ENCODE results near the gene JOSD1. TPM values are rescaled to one million over a fixed set of nuclear protein-coding genes. Genes with fewer than 3 reads are reported as not detected.

The JOSD1 gene
- total and polyA plus RNA-seq, 2 donors (not counting 1 experiment from before 2014, with no cell fraction given) = 40.5 to 59.1 TPM

- Histone ChIP-seq H3K27ac (ENCODE audit: insufficient read depth, low read length) (peak within 1 kb of the TSS; percentile 61), H2AFZ (ENCODE audit: low read length) (peak within 1 kb of the TSS; percentile 93), H3K9ac (ENCODE audit: insufficient read depth, low read length) (peak within 1 kb of the TSS; percentile 84), H3K36me3 (ENCODE audit: control insufficient read depth, insufficient read depth, low read length) (peaks cover 16% of the 10 kb centered on the region), H3K9me3 (ENCODE audit: control insufficient read depth, insufficient read depth, low read depth, low read length) (no peaks in the 10 kb centered on the region), H3K4me3 (replicated peaks in 1 of 4; ENCODE audit: control extremely low read depth in 1 of 4, insufficient read depth in 1 of 4, low read depth in 3 of 4, low read length in 4 of 4) (peak within 1 kb of the TSS; percentile 81 to 97 (median 90)), H3K79me2 (ENCODE audit: control insufficient read depth, insufficient read depth, low read length) (peaks cover 12% of the 10 kb centered on the region), H3K4me1 (ENCODE audit: control insufficient read depth, extremely low read depth, insufficient read depth, low read length) (peaks cover 3% of the 10 kb centered on the region), H3K27me3 (ENCODE audit: control insufficient read depth, insufficient read depth, low read length) (no peaks in the 10 kb centered on the region), H3K4me2 (ENCODE audit: extremely low read depth, insufficient read depth, low read length) (peak within 1 kb of the TSS; percentile 83), H4K20me1 (ENCODE audit: control insufficient read depth, extremely low read depth, insufficient read depth, low read length) (no peaks in the 10 kb centered on the region)
- TF ChIP-seq CTCF (conservative IDR thresholded peaks at IDR 0.05 in 1 of 2, IDR thresholded peaks at IDR 0.05 in 1 of 2; ENCODE audit: low read depth in 1 of 2, low read length in 2 of 2) (peak; percentile 42 to 62), EZH2 (IDR thresholded peaks at IDR 0.05; ENCODE audit: low read length, missing control alignments) (no peak)
- peak; percentile 82 to 86 for DNase-seq (ENCODE audit: low read depth in 2 of 2)
Observed at GRCh38 chr22:38681582-38682335, 19.0 kb downstream of the JOSD1 start, which contains the start of gene TOMM22. TOMM22 (plus strand) TSS chr22:38681957; CDS start chr22:38681979, 22 bp downstream.

GRCh38 chr22:38675833-38676232 lies 24.9 kb downstream of the JOSD1 start:
- no peaks in the 10 kb centered on the region for H4K20me1 ChIP-seq (ENCODE audit: control insufficient read depth, extremely low read depth, insufficient read depth, low read length)
- no peaks in the 10 kb centered on the region for H3K27me3 ChIP-seq (ENCODE audit: control insufficient read depth, insufficient read depth, low read length)
- no peak for DNase-seq (ENCODE audit: low read depth in 2 of 2)
- H3K4me2 ChIP-seq (ENCODE audit: extremely low read depth, insufficient read depth, low read length) = no peak overlapping the region
- peaks cover 7% of the 10 kb centered on the region for H3K36me3 ChIP-seq (ENCODE audit: control insufficient read depth, insufficient read depth, low read length)
- H3K9ac ChIP-seq (ENCODE audit: insufficient read depth, low read length) = no peak overlapping the region
- H3K27ac ChIP-seq (ENCODE audit: insufficient read depth, low read length) = no peak overlapping the region
- no peak overlapping the region for H2AFZ ChIP-seq (ENCODE audit: low read length)
- H3K79me2 ChIP-seq (ENCODE audit: control insufficient read depth, insufficient read depth, low read length) = no peaks in the 10 kb centered on the region
- no peaks in the 10 kb centered on the region for H3K9me3 ChIP-seq (ENCODE audit: control insufficient read depth, insufficient read depth, low read depth, low read length)
- TF ChIP-seq EZH2 (IDR thresholded peaks at IDR 0.05; ENCODE audit: low read length, missing control alignments) = no peak
- no peak for TF ChIP-seq CTCF (conservative IDR thresholded peaks at IDR 0.05 in 1 of 2, IDR thresholded peaks at IDR 0.05 in 1 of 2; ENCODE audit: low read depth in 1 of 2, low read length in 2 of 2)
- no peaks in the 10 kb centered on the region for H3K4me1 ChIP-seq (ENCODE audit: control insufficient read depth, extremely low read depth, insufficient read depth, low read length)
- H3K4me3 ChIP-seq (replicated peaks in 1 of 4; ENCODE audit: control extremely low read depth in 1 of 4, insufficient read depth in 1 of 4, low read depth in 3 of 4, low read length in 4 of 4) = no peak overlapping the region

DNA sequence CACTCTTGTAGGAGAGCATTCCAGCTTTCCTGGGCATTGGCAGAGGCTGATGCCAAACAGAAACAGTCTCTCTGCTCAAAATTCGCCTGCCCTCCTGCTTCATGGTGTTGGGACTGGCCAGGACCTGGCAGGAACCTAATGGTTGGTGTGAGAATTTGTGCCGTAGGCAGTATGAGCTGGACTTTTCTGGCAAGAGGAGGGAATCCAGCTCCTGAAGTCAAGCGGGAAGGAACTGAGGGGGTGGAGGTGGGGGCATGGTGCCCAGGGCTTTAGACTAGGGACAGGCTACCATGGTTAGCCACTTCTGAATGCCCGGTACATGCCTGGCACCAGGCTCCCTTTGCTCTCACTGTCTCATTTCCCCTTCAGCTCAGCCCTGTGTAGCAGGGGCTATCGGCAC lies 25.9 kb downstream of the JOSD1 start:
- TF ChIP-seq EZH2 (IDR thresholded peaks at IDR 0.05; ENCODE audit: low read length, missing control alignments) (no peak), CTCF (conservative IDR thresholded peaks at IDR 0.05 in 1 of 2, IDR thresholded peaks at IDR 0.05 in 1 of 2; ENCODE audit: low read depth in 1 of 2, low read length in 2 of 2) (no peak)
- no peak overlapping the region for H2AFZ ChIP-seq (ENCODE audit: low read length)
- peaks cover 9% of the 10 kb centered on the region for H3K36me3 ChIP-seq (ENCODE audit: control insufficient read depth, insufficient read depth, low read length)
- no peak overlapping the region for H3K9ac ChIP-seq (ENCODE audit: insufficient read depth, low read length)
- H3K4me3 ChIP-seq (replicated peaks in 1 of 4; ENCODE audit: control extremely low read depth in 1 of 4, insufficient read depth in 1 of 4, low read depth in 3 of 4, low read length in 4 of 4) = no peak overlapping the region
- H3K79me2 ChIP-seq (ENCODE audit: control insufficient read depth, insufficient read depth, low read length) = no peaks in the 10 kb centered on the region
- no peaks in the 10 kb centered on the region for H3K27me3 ChIP-seq (ENCODE audit: control insufficient read depth, insufficient read depth, low read length)
- no peaks in the 10 kb centered on the region for H3K4me1 ChIP-seq (ENCODE audit: control insufficient read depth, extremely low read depth, insufficient read depth, low read length)
- H3K27ac ChIP-seq (ENCODE audit: insufficient read depth, low read length) = no peak overlapping the region
- no peaks in the 10 kb centered on the region for H4K20me1 ChIP-seq (ENCODE audit: control insufficient read depth, extremely low read depth, insufficient read depth, low read length)
- no peak for DNase-seq (ENCODE audit: low read depth in 2 of 2)
- H3K4me2 ChIP-seq (ENCODE audit: extremely low read depth, insufficient read depth, low read length) = no peak overlapping the region
- H3K9me3 ChIP-seq (ENCODE audit: control insufficient read depth, insufficient read depth, low read depth, low read length) = no peaks in the 10 kb centered on the region
